Measurements from ENCODE around the gene PARD3.

Gene PARD3

GRCh38 chr10:34567659-34568253, 247.3 kb downstream of the PARD3 start:
- no peak overlapping the region for H3K4me3 ChIP-seq (ENCODE audit: low read depth in 1 of 2, low read length in 2 of 2)
- H3K27ac ChIP-seq (ENCODE audit: low read length), result no peak overlapping the region
- H3K27me3 ChIP-seq (ENCODE audit: low read depth, low read length), result no peaks in the 10 kb centered on the region
- no peaks in the 10 kb centered on the region for H3K36me3 ChIP-seq (ENCODE audit: control insufficient read depth in 1 of 2, insufficient read depth in 2 of 2, low read length in 2 of 2)
- peaks cover 0 to 7% of the 10 kb centered on the region in 2 donors for H3K4me1 ChIP-seq (ENCODE audit: control insufficient read depth in 1 of 2, insufficient read depth in 2 of 2, low read length in 2 of 2)
- H3K9me3 ChIP-seq (ENCODE audit: control insufficient read depth in 1 of 2, low read length in 2 of 2), result no peaks in the 10 kb centered on the region

GRCh38 chr10:34565934-34566333, 249.2 kb downstream of the PARD3 start:
- Histone ChIP-seq H3K36me3 (ENCODE audit: control insufficient read depth in 1 of 2, insufficient read depth in 2 of 2, low read length in 2 of 2) (no peaks in the 10 kb centered on the region), H3K27me3 (ENCODE audit: low read depth, low read length) (no peaks in the 10 kb centered on the region), H3K4me3 (ENCODE audit: low read depth in 1 of 2, low read length in 2 of 2) (no peak overlapping the region), H3K27ac (ENCODE audit: low read length) (no peak overlapping the region), H3K9me3 (ENCODE audit: control insufficient read depth in 1 of 2, low read length in 2 of 2) (no peaks in the 10 kb centered on the region), H3K4me1 (ENCODE audit: control insufficient read depth in 1 of 2, insufficient read depth in 2 of 2, low read length in 2 of 2) (peaks cover 0 to 7% of the 10 kb centered on the region in 2 donors)

DNA sequence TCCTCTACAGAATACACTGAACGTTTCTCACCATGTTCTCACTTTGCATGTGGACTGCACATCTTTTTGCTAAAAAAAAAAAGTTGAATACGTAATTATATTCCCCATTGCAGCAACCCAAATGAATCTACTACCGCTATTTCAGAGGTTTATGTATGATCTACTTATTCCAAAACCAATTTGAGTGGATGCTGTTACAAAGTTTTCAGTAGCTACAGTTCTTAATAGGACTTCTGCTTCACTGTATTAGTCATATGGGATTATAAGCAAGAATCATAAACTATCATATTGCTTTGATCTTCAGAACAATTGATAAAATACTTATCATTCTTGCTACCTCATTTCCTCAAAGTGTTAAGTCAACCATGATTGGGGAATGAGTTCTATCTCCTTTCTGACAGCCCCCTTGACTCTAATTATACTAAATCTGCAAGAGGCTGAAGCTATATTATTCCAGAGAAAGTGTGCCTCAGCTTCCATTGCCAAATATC, 257.0 kb downstream of the PARD3 start:
- H3K4me3 ChIP-seq (ENCODE audit: low read depth in 1 of 2, low read length in 2 of 2), result no peak overlapping the region
- no peaks in the 10 kb centered on the region for H3K9me3 ChIP-seq (ENCODE audit: control insufficient read depth in 1 of 2, low read length in 2 of 2)
- H3K36me3 ChIP-seq (ENCODE audit: control insufficient read depth in 1 of 2, insufficient read depth in 2 of 2, low read length in 2 of 2), result no peaks in the 10 kb centered on the region
- H3K27ac ChIP-seq (ENCODE audit: low read length), result no peak overlapping the region
- H3K4me1 ChIP-seq (ENCODE audit: control insufficient read depth in 1 of 2, insufficient read depth in 2 of 2, low read length in 2 of 2), result no peaks in the 10 kb centered on the region
- H3K27me3 ChIP-seq (ENCODE audit: low read depth, low read length), result no peaks in the 10 kb centered on the region

DNA sequence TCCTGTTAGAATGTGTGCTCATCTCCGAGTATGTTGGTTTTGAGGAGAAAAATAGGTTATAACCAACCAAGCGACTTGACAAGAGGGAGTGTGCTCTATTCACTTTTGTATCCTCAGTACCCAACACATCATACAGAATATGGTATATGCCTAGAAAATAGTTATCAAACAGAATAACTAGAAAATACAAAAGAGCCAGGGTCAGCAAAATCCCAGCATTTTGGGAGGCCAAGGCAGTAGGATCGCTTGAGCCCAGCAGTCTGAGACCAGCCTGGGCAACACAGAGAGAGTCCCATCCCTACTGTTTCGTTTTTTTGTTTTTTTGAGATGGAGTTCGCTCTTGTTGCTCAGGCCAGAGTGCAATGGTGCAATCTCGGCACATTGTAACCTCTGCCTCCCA, 257.9 kb downstream of the PARD3 start:
- Histone ChIP-seq H3K27ac (ENCODE audit: low read length) (no peak overlapping the region), H3K27me3 (ENCODE audit: low read depth, low read length) (no peaks in the 10 kb centered on the region), H3K36me3 (ENCODE audit: control insufficient read depth in 1 of 2, insufficient read depth in 2 of 2, low read length in 2 of 2) (no peaks in the 10 kb centered on the region), H3K4me1 (ENCODE audit: control insufficient read depth in 1 of 2, insufficient read depth in 2 of 2, low read length in 2 of 2) (no peaks in the 10 kb centered on the region), H3K9me3 (ENCODE audit: control insufficient read depth in 1 of 2, low read length in 2 of 2) (no peaks in the 10 kb centered on the region), H3K4me3 (ENCODE audit: low read depth in 1 of 2, low read length in 2 of 2) (no peak overlapping the region)

GRCh38 chr10:34555653-34556052, 259.4 kb downstream of the PARD3 start:
- Histone ChIP-seq H3K27ac (ENCODE audit: low read length) (no peak overlapping the region), H3K27me3 (ENCODE audit: low read depth, low read length) (no peaks in the 10 kb centered on the region), H3K9me3 (ENCODE audit: control insufficient read depth in 1 of 2, low read length in 2 of 2) (no peaks in the 10 kb centered on the region), H3K4me3 (ENCODE audit: low read depth in 1 of 2, low read length in 2 of 2) (no peak overlapping the region), H3K4me1 (ENCODE audit: control insufficient read depth in 1 of 2, insufficient read depth in 2 of 2, low read length in 2 of 2) (no peaks in the 10 kb centered on the region), H3K36me3 (ENCODE audit: control insufficient read depth in 1 of 2, insufficient read depth in 2 of 2, low read length in 2 of 2) (no peaks in the 10 kb centered on the region)

DNA sequence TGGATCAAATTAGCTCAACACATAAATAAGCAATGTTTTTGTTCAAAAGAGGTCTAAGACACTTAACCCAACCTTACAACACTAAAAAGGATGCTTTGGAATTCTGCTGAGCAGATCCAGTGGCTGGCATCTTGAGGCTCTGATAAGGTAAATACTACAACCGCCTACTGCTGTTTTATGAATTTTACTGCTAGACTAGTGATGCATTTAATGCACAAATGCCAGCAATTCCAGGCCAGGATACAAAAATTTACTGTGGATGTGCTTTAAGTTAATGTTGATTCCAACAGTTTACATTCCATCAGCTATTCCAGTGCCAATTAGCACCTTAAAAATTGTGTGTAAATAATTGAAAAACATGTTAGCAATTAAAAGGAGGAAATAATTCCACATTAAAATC, 261.3 kb downstream of the PARD3 start:
- no peak overlapping the region for H3K4me3 ChIP-seq (ENCODE audit: low read depth in 1 of 2, low read length in 2 of 2)
- H3K4me1 ChIP-seq (ENCODE audit: control insufficient read depth in 1 of 2, insufficient read depth in 2 of 2, low read length in 2 of 2), result no peaks in the 10 kb centered on the region
- H3K36me3 ChIP-seq (ENCODE audit: control insufficient read depth in 1 of 2, insufficient read depth in 2 of 2, low read length in 2 of 2), result no peaks in the 10 kb centered on the region
- no peaks in the 10 kb centered on the region for H3K27me3 ChIP-seq (ENCODE audit: low read depth, low read length)
- no peaks in the 10 kb centered on the region for H3K9me3 ChIP-seq (ENCODE audit: control insufficient read depth in 1 of 2, low read length in 2 of 2)
- H3K27ac ChIP-seq (ENCODE audit: low read length), result no peak overlapping the region

DNA sequence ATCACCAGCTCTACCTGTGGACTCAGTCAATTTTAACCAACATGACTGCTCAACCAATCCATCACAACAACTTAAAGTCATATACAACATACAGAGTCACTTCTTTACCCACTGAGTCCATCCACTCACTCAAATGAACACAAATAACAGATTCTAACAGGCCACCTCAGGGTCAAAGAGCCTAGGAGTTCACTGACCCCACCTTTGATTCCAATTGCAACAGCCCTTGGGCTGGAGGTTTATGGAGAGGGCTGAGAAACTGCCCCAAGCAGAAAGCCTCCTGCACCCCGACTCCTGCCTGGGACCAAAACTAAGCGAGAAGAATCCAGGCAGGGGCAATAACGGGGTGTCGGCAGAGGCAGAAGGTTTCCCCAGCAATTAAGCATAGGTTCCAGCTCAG, 263.8 kb downstream of the PARD3 start:
- Histone ChIP-seq H3K27me3 (ENCODE audit: low read depth, low read length) (no peaks in the 10 kb centered on the region), H3K4me1 (ENCODE audit: control insufficient read depth in 1 of 2, insufficient read depth in 2 of 2, low read length in 2 of 2) (peaks cover 0 to 12% of the 10 kb centered on the region in 2 donors), H3K36me3 (ENCODE audit: control insufficient read depth in 1 of 2, insufficient read depth in 2 of 2, low read length in 2 of 2) (no peaks in the 10 kb centered on the region), H3K27ac (ENCODE audit: low read length) (no peak overlapping the region), H3K4me3 (ENCODE audit: low read depth in 1 of 2, low read length in 2 of 2) (no peak overlapping the region), H3K9me3 (ENCODE audit: control insufficient read depth in 1 of 2, low read length in 2 of 2) (no peaks in the 10 kb centered on the region)

GRCh38 chr10:34549953-34550352, 265.1 kb downstream of the PARD3 start:
- Histone ChIP-seq H3K36me3 (ENCODE audit: control insufficient read depth in 1 of 2, insufficient read depth in 2 of 2, low read length in 2 of 2) (no peaks in the 10 kb centered on the region), H3K4me3 (ENCODE audit: low read depth in 1 of 2, low read length in 2 of 2) (no peak overlapping the region), H3K4me1 (ENCODE audit: control insufficient read depth in 1 of 2, insufficient read depth in 2 of 2, low read length in 2 of 2) (peaks cover 0 to 12% of the 10 kb centered on the region in 2 donors), H3K27me3 (ENCODE audit: low read depth, low read length) (no peaks in the 10 kb centered on the region), H3K27ac (ENCODE audit: low read length) (no peak overlapping the region), H3K9me3 (ENCODE audit: control insufficient read depth in 1 of 2, low read length in 2 of 2) (no peaks in the 10 kb centered on the region)

DNA sequence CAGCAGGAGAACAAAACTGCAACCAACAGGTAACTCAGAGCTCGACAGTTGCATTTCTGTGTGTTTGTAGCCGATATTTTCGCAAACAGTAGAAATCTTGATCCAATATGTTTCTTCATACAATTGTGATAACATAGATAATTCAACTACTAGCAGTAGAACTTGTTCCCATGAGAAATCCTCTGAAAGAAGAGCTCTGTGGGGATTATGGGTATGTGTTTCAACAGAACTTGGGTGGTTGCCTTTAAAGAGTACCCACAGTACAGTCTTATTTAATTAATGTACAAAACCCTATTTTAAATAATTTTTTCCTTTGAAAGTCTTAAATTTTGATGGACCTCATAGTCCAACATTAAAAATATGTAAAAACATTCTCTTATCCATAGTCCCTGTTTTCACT, 266.1 kb downstream of the PARD3 start:
- H3K4me3 ChIP-seq (ENCODE audit: low read depth in 1 of 2, low read length in 2 of 2), result no peak overlapping the region
- H3K4me1 ChIP-seq (ENCODE audit: control insufficient read depth in 1 of 2, insufficient read depth in 2 of 2, low read length in 2 of 2), result peaks cover 0 to 12% of the 10 kb centered on the region in 2 donors
- H3K9me3 ChIP-seq (ENCODE audit: control insufficient read depth in 1 of 2, low read length in 2 of 2), result no peaks in the 10 kb centered on the region
- no peaks in the 10 kb centered on the region for H3K36me3 ChIP-seq (ENCODE audit: control insufficient read depth in 1 of 2, insufficient read depth in 2 of 2, low read length in 2 of 2)
- no peaks in the 10 kb centered on the region for H3K27me3 ChIP-seq (ENCODE audit: low read depth, low read length)
- no peak overlapping the region for H3K27ac ChIP-seq (ENCODE audit: low read length)

DNA sequence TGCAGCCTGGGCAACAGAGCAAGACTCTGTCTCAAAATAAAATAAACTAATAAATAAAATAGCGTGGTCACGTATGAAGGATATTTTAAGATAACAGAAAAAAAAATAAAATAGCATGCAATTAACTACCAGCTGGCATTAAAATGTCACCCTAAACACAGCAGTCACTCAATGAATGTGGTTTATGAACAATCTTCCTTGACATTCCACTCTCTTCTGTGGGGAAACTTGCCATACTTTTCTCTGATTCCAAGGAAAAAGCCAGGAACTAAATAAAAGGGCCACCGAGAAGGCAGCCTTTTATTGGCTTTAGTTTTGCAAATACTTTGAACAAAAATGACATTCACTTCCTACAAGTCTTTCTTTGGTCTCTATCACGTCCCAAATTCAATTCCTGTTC, 266.6 kb downstream of the PARD3 start:
- H3K4me3 ChIP-seq (ENCODE audit: low read depth in 1 of 2, low read length in 2 of 2), result no peak overlapping the region

DNA sequence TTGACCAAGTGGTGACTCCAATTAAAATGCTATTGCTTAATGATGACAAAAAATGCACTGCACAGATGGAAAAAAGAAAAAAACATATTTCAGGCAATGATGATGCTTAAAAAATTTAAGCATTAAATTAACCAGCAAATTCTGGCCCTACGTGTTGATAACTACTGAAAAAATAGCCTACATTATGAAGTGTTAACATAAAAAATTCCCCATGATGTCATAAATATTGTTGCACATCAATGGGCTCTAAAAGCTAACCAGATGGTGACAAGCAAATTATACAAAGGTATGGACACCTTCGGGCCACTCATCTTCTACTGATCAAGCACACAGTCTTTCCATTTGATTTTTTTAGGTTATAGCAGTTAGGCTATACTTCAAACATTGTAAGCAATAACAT, 267.4 kb downstream of the PARD3 start:
- Histone ChIP-seq H3K9me3 (ENCODE audit: control insufficient read depth in 1 of 2, low read length in 2 of 2) (no peaks in the 10 kb centered on the region), H3K4me1 (ENCODE audit: control insufficient read depth in 1 of 2, insufficient read depth in 2 of 2, low read length in 2 of 2) (peaks cover 0 to 12% of the 10 kb centered on the region in 2 donors), H3K27me3 (ENCODE audit: low read depth, low read length) (no peaks in the 10 kb centered on the region), H3K27ac (ENCODE audit: low read length) (no peak overlapping the region), H3K4me3 (ENCODE audit: low read depth in 1 of 2, low read length in 2 of 2) (no peak overlapping the region), H3K36me3 (ENCODE audit: control insufficient read depth in 1 of 2, insufficient read depth in 2 of 2, low read length in 2 of 2) (no peaks in the 10 kb centered on the region)

More for the DNA sequence above, 266.6 kb downstream of the PARD3 start:
- Histone ChIP-seq H3K9me3 (ENCODE audit: control insufficient read depth in 1 of 2, low read length in 2 of 2) (no peaks in the 10 kb centered on the region), H3K27me3 (ENCODE audit: low read depth, low read length) (no peaks in the 10 kb centered on the region), H3K4me1 (ENCODE audit: control insufficient read depth in 1 of 2, insufficient read depth in 2 of 2, low read length in 2 of 2) (peaks cover 0 to 12% of the 10 kb centered on the region in 2 donors), H3K27ac (ENCODE audit: low read length) (no peak overlapping the region), H3K36me3 (ENCODE audit: control insufficient read depth in 1 of 2, insufficient read depth in 2 of 2, low read length in 2 of 2) (no peaks in the 10 kb centered on the region)

DNA sequence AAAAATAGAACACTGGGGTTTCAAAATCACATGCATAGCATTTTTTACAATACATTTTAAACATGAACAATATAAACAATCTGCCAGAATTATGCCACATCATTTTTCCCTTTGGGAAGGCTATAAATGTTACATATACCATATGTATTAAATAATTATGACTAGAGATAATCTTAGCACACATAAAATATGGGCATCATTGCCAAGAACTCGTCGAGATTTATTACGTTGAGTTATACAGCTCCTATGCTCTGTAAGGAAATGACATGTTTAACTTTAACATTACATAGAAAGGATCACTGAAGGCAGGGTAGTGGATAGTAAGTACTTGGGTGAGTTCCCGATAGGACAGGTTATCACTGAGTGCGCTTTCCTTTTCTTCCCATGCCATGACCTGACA, 267.8 kb downstream of the PARD3 start:
- Histone ChIP-seq H3K9me3 (ENCODE audit: control insufficient read depth in 1 of 2, low read length in 2 of 2) (no peaks in the 10 kb centered on the region), H3K36me3 (ENCODE audit: control insufficient read depth in 1 of 2, insufficient read depth in 2 of 2, low read length in 2 of 2) (no peaks in the 10 kb centered on the region), H3K27me3 (ENCODE audit: low read depth, low read length) (no peaks in the 10 kb centered on the region), H3K27ac (ENCODE audit: low read length) (no peak overlapping the region), H3K4me1 (ENCODE audit: control insufficient read depth in 1 of 2, insufficient read depth in 2 of 2, low read length in 2 of 2) (peaks cover 0 to 12% of the 10 kb centered on the region in 2 donors), H3K4me3 (ENCODE audit: low read depth in 1 of 2, low read length in 2 of 2) (no peak overlapping the region)

Data from muscle layer of duodenum (tissue), 2 donors.